Colonic mucosa (tissue), 4 donors: ENCODE results near the gene EVA1B. TPM values are rescaled to one million over a fixed set of nuclear protein-coding genes. Genes with fewer than 3 reads are reported as not detected.
A peak's percentile ranks its signal among the peaks of the same experiment; 100 is the strongest.

Source experiments
- DNase-seq: peaks from one replicate; pipeline ENCODE4 v3.0.0-alpha.2; 2020
- H3K27ac ChIP-seq: fragments of 200-600 bp; one replicate; pipeline ENCODE4 v1.8.0; 2021
- H3K27me3 ChIP-seq: fragments of 200-600 bp; one replicate; pipeline ENCODE4 v1.8.0; 2021
- H3K36me3 ChIP-seq: fragments of 200-600 bp; one replicate; pipeline ENCODE4 v1.8.0; 2021
- H3K4me1 ChIP-seq: fragments of 200-600 bp; one replicate; pipeline ENCODE4 v1.8.0; 2021; ENCODE audit warnings: mild to moderate bottlenecking
- H3K4me3 ChIP-seq: fragments of 200-600 bp; one replicate; pipeline ENCODE4 v1.8.0; 2021
- H3K9ac ChIP-seq, 2 donors: one replicate each; pipeline ENCODE4 v1.7.0; 2013; ENCODE audit warnings: control low read depth in 2 of 2, low read depth in 2 of 2, low read length in 2 of 2
- H3K9me3 ChIP-seq: fragments of 200-600 bp; one replicate; pipeline ENCODE4 v1.8.0; 2021
- intact Hi-C: fragments of 100-400 bp; cut with DNase I; formaldehyde crosslinking; loops from one replicate; pipeline ENCODE4 v1.14.1; 2022
- total RNA-seq, 2 donors: library from RNA; stranded (reverse); fragmentation: NEBNext Ultra II Directional in 1 of 2; extraction: Animal tissue kit (Norgen Biotek cat#: 25700) in 1 of 2; gene quantifications; one replicate each; pipeline ENCODE4 v1.2.1, GENCODE V29; 2021
- TF ChIP-seq, protein P1 (sequence below): fragments of 200-600 bp; IDR thresholded peaks from one replicate; pipeline ENCODE4 v1.8.0; 2022; ENCODE audit warnings: antibody characterized with exemption, mild to moderate bottlenecking
- donor health status: healthy.
- donor health status: DM: no; HTN: no; CAD: no.
- donor health status: DM: no; HTN: no; CAD: no.

Gene EVA1B
- total RNA-seq, 2 donors from 2014 or later = 5.3 to 8.7 TPM

DNA sequence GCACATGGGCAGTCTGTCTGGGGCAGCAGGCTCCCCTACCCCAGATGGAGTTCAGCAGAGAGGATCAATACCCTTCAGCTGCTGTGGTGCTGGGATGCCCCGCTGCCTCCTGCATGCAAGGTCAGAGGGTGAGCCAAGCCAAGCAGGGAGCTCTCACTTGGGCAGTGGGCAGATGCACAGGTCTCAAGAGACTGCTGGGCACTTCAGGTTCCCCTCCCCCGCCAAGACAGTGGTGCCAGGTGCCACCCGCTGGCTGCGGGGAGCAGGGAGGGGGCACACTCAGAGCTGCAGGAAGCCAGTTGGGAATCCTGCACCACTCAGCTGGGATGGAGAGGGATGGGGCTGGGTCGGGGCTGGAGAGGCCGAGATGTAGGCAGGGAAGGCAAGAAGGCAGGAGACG, 15.8 kb upstream of the EVA1B start:
- intact Hi-C loops = no loop called here
- Histone ChIP-seq H3K9me3 (no peaks in the 10 kb centered on the region), H3K27ac (no peak overlapping the region), H3K27me3 (no peaks in the 10 kb centered on the region), H3K4me3 (no peak overlapping the region), H3K36me3 (no peaks in the 10 kb centered on the region), H3K4me1 (no peaks in the 10 kb centered on the region), H3K9ac (no peak overlapping the region)
- TF ChIP-seq, protein P1, sequence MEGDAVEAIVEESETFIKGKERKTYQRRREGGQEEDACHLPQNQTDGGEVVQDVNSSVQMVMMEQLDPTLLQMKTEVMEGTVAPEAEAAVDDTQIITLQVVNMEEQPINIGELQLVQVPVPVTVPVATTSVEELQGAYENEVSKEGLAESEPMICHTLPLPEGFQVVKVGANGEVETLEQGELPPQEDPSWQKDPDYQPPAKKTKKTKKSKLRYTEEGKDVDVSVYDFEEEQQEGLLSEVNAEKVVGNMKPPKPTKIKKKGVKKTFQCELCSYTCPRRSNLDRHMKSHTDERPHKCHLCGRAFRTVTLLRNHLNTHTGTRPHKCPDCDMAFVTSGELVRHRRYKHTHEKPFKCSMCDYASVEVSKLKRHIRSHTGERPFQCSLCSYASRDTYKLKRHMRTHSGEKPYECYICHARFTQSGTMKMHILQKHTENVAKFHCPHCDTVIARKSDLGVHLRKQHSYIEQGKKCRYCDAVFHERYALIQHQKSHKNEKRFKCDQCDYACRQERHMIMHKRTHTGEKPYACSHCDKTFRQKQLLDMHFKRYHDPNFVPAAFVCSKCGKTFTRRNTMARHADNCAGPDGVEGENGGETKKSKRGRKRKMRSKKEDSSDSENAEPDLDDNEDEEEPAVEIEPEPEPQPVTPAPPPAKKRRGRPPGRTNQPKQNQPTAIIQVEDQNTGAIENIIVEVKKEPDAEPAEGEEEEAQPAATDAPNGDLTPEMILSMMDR = no peak
- no peak for DNase-seq

DNA sequence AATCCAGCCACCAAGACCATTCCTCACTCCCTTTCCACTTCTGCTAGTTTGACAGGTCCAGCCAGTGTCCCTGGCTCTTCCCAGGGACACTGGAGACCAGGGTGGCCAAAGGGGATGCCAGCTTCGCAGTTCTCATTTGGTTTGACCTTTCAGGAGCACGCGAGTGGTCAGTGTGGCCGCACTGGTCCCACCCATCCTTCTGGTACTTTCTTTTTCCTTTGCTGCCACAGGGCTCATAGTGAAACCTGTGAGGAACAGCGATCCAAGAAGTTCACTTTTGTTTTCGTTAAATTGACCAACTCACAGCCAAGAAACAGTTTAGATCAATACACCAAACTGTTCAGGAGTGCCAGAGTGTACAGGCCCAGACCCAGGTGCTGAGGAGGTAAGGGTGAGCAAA, 14.4 kb upstream of the EVA1B start:
- no peaks in the 10 kb centered on the region for H3K36me3 ChIP-seq
- no peak overlapping the region for H3K9ac ChIP-seq
- H3K27me3 ChIP-seq = no peaks in the 10 kb centered on the region
- DNase-seq = no peak
- no peak overlapping the region for H3K27ac ChIP-seq
- intact Hi-C loops = no loop called here
- H3K4me3 ChIP-seq = no peak overlapping the region
- no peaks in the 10 kb centered on the region for H3K9me3 ChIP-seq
- H3K4me1 ChIP-seq = no peaks in the 10 kb centered on the region
- TF ChIP-seq, protein P1 = no peak

DNA sequence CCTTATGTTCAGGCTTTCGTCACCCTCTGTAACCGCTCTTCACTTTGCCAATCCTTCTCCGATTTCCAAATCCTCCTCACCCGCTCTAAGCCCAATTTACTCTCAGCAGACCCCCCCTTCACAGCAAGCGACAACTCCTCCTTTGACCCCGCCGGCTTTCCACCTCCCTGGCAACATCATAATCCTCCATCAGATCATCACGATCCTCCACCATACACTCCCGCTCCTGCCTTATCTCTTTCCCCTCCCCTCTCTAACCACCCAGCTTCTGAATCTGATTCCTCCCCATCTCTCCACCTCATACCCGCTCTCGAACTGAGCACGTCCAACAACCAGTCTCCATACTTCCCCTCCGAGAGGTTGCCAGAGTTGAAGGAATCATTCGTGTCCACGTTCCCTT, 7.5 kb upstream of the EVA1B start:
- intact Hi-C loops = no loop called here
- Histone ChIP-seq H3K36me3 (no peaks in the 10 kb centered on the region), H3K4me3 (no peak overlapping the region), H3K9me3 (no peaks in the 10 kb centered on the region), H3K27me3 (no peaks in the 10 kb centered on the region), H3K9ac (no peak overlapping the region), H3K4me1 (peaks cover 5% of the 10 kb centered on the region), H3K27ac (no peak overlapping the region)
- no peak for DNase-seq
- TF ChIP-seq, protein P1 = no peak

DNA sequence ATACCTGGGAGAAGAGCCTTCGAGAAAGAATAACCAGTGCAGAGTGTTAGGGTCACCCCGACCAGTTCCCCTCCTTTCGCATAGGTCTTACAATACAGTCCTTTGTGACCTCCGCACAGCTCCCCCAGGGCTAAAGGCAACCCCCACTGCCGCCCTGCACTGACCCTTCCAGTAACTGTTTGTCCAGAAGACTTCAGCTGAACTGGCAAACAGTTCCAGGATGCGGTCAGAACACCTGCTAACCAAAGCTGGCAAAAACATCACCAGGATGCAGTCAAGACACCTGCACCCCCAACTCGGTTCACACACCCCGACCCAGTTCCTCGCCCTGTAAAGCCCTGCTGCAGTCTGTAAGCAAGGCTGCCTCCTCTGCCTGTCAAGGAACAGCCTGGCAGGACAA, 6.4 kb upstream of the EVA1B start:
- peaks cover 5% of the 10 kb centered on the region for H3K4me1 ChIP-seq
- H3K36me3 ChIP-seq = no peaks in the 10 kb centered on the region
- no peak overlapping the region for H3K9ac ChIP-seq
- H3K4me3 ChIP-seq = no peak overlapping the region
- no peak overlapping the region for H3K27ac ChIP-seq
- H3K27me3 ChIP-seq = no peaks in the 10 kb centered on the region
- TF ChIP-seq, protein P1 = no peak
- H3K9me3 ChIP-seq = no peaks in the 10 kb centered on the region
- DNase-seq = no peak
- intact Hi-C loops = no loop called here

DNA sequence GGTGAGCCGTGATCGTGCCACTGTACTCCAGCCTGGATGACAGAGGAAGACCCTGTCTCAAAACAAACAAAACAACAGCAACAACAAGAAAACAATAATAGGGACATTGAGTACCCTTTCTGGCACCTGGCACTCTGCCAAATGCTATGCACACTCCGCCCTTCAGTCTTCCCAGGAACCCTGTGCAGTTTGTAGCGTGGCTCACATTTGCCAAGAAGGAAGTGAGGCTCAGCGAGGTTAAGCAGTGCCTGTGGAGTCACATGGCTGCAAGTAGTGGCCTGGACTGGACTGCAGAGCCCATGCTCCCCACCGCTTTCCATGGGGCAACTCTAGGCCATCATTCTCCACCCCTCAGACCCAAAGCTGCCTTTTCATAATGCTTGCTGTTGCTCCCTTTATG, 5.3 kb upstream of the EVA1B start:
- no peaks in the 10 kb centered on the region for H3K9me3 ChIP-seq
- peak; percentile 50 for DNase-seq
- no peak overlapping the region for H3K27ac ChIP-seq
- H3K4me3 ChIP-seq = no peak overlapping the region
- H3K27me3 ChIP-seq = no peaks in the 10 kb centered on the region
- no peaks in the 10 kb centered on the region for H3K36me3 ChIP-seq
- H3K4me1 ChIP-seq = peaks cover 12% of the 10 kb centered on the region
- TF ChIP-seq, protein P1 = no peak
- no peak overlapping the region for H3K9ac ChIP-seq
- intact Hi-C loops = no loop called here

DNA sequence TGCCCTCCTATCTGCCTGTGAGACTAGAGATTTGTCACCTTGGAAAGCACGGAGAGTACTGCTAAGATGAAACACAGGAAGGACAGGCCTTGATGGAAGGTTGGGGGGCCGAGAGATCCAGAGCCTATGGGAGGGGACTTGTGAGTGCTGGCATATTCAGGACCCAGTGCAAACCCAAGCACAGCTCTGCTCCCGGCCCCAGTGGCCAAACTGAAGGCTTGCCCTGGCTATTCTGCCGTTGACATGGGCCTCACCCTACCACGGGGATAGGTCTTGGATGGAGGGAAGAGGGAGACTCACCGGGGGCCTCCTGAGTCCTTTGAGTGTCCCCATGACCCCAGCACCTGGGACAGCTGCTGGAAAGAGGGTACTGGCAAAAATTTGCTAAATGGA, 4.6 kb upstream of the EVA1B start:
- H3K4me3 ChIP-seq = no peak overlapping the region
- H3K36me3 ChIP-seq = no peaks in the 10 kb centered on the region
- no peaks in the 10 kb centered on the region for H3K9me3 ChIP-seq
- peaks cover 12% of the 10 kb centered on the region for H3K4me1 ChIP-seq
- intact Hi-C loops = no loop called here
- no peaks in the 10 kb centered on the region for H3K27me3 ChIP-seq
- DNase-seq = no peak
- H3K27ac ChIP-seq = no peak overlapping the region
- TF ChIP-seq, protein P1 = no peak
- no peak overlapping the region for H3K9ac ChIP-seq
